Activated naive CD8-positive, alpha-beta T cell treated with anti-CD3 and anti-CD28 coated beads for 36 hours (primary cell): Measurements from ENCODE around the gene VLDLR. TPM values are rescaled to one million over a fixed set of nuclear protein-coding genes. Genes with fewer than 3 reads are reported as not detected.

Source experiments
- DNase-seq: peaks from one replicate; pipeline ENCODE4 v3.0.0; 2021
- H3K27ac Mint-ChIP-seq: one replicate; pipeline ENCODE4 v1.8.0; 2022; ENCODE audit warnings: mild to moderate bottlenecking, moderate library complexity, mixed read lengths
- H3K27me3 Mint-ChIP-seq: one replicate; pipeline ENCODE4 v1.8.0; 2022; ENCODE audit warnings: mild to moderate bottlenecking, mixed read lengths
- H3K36me3 Mint-ChIP-seq: one replicate; pipeline ENCODE4 v1.8.0; 2021; ENCODE audit warnings: mild to moderate bottlenecking, mixed read lengths
- H3K4me1 Mint-ChIP-seq: one replicate; pipeline ENCODE4 v1.8.0; 2021; ENCODE audit warnings: mixed read lengths
- H3K4me3 Mint-ChIP-seq: one replicate; pipeline ENCODE4 v1.8.0; 2022; ENCODE audit warnings: mild to moderate bottlenecking, moderate library complexity, mixed read lengths
- H3K9me3 Mint-ChIP-seq: one replicate; pipeline ENCODE4 v1.8.0; 2022; ENCODE audit warnings: mixed read lengths
- total RNA-seq, 2 experiments: library from RNA; stranded (reverse); gene quantifications; one replicate each; pipeline ENCODE4 v1.2.3, GENCODE V29; 2021

Gene VLDLR
- total RNA-seq, 2 experiments from 2014 or later: 8.7 to 9.3 TPM

DNA sequence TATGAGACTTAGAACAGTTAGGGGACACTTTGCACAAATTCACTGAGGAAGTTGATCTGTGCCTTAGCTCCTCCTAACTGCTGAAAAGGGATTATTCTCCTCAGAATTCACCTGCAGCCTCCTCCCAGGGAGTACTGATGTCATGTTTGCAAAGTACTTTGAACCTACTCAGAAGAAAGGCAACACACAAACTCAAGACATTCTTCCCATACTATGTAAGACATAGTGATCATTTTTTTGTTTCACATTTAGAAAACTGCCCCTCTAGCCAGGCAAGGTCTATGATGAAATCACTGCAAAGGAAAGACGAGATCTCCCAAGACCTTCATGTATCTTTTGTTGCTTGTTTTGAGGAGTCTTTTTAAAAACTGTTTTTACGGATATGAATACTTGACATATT, 10.6 kb upstream of the VLDLR start:
- H3K9me3 Mint-ChIP-seq: no peaks in the 10 kb centered on the region
- H3K4me3 Mint-ChIP-seq: no peak overlapping the region
- H3K27ac Mint-ChIP-seq: no peak overlapping the region
- DNase-seq: no peak
- H3K4me1 Mint-ChIP-seq: no peaks in the 10 kb centered on the region
- no peaks in the 10 kb centered on the region for H3K36me3 Mint-ChIP-seq
- H3K27me3 Mint-ChIP-seq: peaks cover 11% of the 10 kb centered on the region

DNA sequence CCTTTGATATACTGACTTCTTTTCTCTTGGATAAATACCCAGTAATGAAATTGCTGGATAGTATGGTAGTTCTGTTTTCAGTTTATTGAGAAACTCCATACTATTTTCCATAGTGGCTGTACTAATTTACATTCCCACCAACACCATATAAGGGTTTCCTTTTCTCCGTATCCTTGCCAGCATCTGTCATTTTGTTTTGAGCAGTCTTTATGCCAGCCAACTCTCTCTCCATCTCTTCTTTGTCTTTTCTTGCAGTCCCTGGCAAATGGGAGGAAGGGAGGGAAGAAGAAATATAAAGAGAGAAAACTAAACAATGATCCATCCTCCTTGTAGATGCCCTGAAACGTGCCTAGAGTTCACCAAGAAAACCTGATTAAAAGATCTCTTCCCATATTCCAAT, 9.6 kb upstream of the VLDLR start:
- peaks cover 11% of the 10 kb centered on the region for H3K27me3 Mint-ChIP-seq
- H3K4me1 Mint-ChIP-seq: no peaks in the 10 kb centered on the region
- no peak overlapping the region for H3K4me3 Mint-ChIP-seq
- H3K27ac Mint-ChIP-seq: no peak overlapping the region
- no peaks in the 10 kb centered on the region for H3K9me3 Mint-ChIP-seq
- H3K36me3 Mint-ChIP-seq: no peaks in the 10 kb centered on the region
- no peak for DNase-seq

GRCh38 chr9:2613730-2614271, 7.8 kb upstream of the VLDLR start:
- peaks cover 14% of the 10 kb centered on the region for H3K27me3 Mint-ChIP-seq
- H3K27ac Mint-ChIP-seq: no peak overlapping the region
- H3K9me3 Mint-ChIP-seq: no peaks in the 10 kb centered on the region
- H3K4me1 Mint-ChIP-seq: no peaks in the 10 kb centered on the region
- H3K4me3 Mint-ChIP-seq: no peak overlapping the region
- no peaks in the 10 kb centered on the region for H3K36me3 Mint-ChIP-seq
- DNase-seq: no peak

GRCh38 chr9:2615497-2615896, 6.1 kb upstream of the VLDLR start:
- Mint-ChIP-seq H3K4me3 (no peak overlapping the region), H3K36me3 (no peaks in the 10 kb centered on the region), H3K27ac (no peak overlapping the region), H3K27me3 (peaks cover 31% of the 10 kb centered on the region), H3K9me3 (no peaks in the 10 kb centered on the region), H3K4me1 (peaks cover 3% of the 10 kb centered on the region)
- no peak for DNase-seq

- peaks cover 39% of the 10 kb centered on the region for H3K27me3 Mint-ChIP-seq
- peaks cover 4% of the 10 kb centered on the region for H3K36me3 Mint-ChIP-seq
- no peaks in the 10 kb centered on the region for H3K9me3 Mint-ChIP-seq
- no peak overlapping the region for H3K4me3 Mint-ChIP-seq
- H3K27ac Mint-ChIP-seq: no peak overlapping the region
- H3K4me1 Mint-ChIP-seq: peaks cover 8% of the 10 kb centered on the region
- no peak for DNase-seq
These were observed 4.8 kb upstream of the VLDLR start for GRCh38 chr9:2616692-2617377.

DNA sequence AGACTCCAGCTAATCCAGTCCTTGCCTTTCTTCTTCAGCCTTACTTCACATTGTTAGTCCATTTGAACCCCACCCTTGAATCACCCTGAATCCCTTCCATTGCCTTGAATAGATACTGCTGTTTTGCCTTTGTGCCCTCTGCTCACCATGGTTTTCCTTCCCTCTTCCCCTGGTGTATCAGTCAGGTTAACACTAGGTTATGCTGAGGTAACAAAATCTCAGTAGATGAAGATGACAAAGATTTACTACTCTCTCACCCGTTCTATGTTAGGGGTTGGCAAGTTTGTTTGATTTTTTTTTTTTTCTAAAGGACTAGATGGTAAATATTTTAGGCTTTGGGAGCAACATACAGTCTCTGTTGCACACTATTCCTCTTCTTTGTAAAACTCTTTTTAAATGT, 3.3 kb upstream of the VLDLR start:
- Mint-ChIP-seq H3K36me3 (peaks cover 6% of the 10 kb centered on the region), H3K27ac (no peak overlapping the region), H3K27me3 (peaks cover 45% of the 10 kb centered on the region), H3K4me3 (no peak overlapping the region), H3K4me1 (peaks cover 11% of the 10 kb centered on the region), H3K9me3 (no peaks in the 10 kb centered on the region)
- no peak for DNase-seq

DNA sequence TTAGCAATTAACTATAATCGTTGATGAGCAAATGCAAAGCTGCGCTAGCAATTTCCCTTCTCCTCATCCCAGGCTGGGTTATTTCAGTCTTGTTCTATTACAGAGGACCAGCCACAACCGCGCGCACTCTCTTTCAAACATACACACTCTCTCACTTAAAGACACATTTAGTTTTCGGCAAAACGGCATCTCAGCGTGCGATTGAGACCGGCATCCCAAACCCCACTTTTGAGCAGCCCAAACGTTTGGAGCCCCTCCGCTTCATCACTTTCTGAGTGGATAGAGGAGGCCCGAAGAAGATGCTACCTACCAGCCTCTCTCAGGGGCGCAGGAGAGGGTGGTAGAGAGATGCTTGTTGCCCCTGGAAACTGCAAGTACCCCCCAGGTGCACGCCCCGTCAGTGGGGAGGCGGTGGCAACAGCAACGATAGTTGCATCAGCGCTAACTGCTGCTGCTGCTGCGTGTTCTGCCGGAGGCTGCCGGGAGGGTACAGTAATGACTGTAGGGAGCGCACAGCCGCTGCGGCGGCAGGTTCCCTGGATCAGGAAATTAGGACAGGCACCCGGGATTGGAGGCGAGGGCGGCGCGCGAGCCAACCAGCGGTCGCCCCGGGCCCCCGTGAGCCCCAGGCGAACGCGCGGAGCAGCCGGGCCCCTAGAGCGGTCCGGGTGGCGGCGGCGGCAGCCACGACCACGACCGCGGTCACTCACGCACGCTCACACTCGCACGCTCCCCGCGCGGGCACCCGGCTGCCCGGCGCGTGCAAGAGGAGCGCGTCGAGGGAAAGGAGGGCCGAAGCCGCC, 467 bp upstream of the VLDLR start:
- peak; percentile 79 for DNase-seq
- Mint-ChIP-seq H3K9me3 (no peaks in the 10 kb centered on the region), H3K27ac (peak overlapping the region; percentile 86), H3K27me3 (peaks cover 70% of the 10 kb centered on the region), H3K4me1 (peaks cover 11% of the 10 kb centered on the region), H3K36me3 (peaks cover 10% of the 10 kb centered on the region), H3K4me3 (peak overlapping the region; percentile 86)

GRCh38 chr9:2622461-2623287, 1.1 kb downstream of the VLDLR start:
- H3K36me3 Mint-ChIP-seq: peaks cover 10% of the 10 kb centered on the region
- peak overlapping the region; percentile 88 for H3K4me3 Mint-ChIP-seq
- peaks cover 77% of the 10 kb centered on the region for H3K27me3 Mint-ChIP-seq
- H3K4me1 Mint-ChIP-seq: peaks cover 11% of the 10 kb centered on the region
- H3K27ac Mint-ChIP-seq: peak overlapping the region; percentile 42
- no peaks in the 10 kb centered on the region for H3K9me3 Mint-ChIP-seq
- DNase-seq: peak; percentile 36

GRCh38 chr9:2623288-2624050, 1.9 kb downstream of the VLDLR start:
- H3K36me3 Mint-ChIP-seq: peaks cover 10% of the 10 kb centered on the region
- H3K27ac Mint-ChIP-seq: no peak overlapping the region
- no peaks in the 10 kb centered on the region for H3K9me3 Mint-ChIP-seq
- peak overlapping the region; percentile 88 for H3K4me3 Mint-ChIP-seq
- DNase-seq: no peak
- H3K4me1 Mint-ChIP-seq: peaks cover 11% of the 10 kb centered on the region
- H3K27me3 Mint-ChIP-seq: peaks cover 71% of the 10 kb centered on the region

DNA sequence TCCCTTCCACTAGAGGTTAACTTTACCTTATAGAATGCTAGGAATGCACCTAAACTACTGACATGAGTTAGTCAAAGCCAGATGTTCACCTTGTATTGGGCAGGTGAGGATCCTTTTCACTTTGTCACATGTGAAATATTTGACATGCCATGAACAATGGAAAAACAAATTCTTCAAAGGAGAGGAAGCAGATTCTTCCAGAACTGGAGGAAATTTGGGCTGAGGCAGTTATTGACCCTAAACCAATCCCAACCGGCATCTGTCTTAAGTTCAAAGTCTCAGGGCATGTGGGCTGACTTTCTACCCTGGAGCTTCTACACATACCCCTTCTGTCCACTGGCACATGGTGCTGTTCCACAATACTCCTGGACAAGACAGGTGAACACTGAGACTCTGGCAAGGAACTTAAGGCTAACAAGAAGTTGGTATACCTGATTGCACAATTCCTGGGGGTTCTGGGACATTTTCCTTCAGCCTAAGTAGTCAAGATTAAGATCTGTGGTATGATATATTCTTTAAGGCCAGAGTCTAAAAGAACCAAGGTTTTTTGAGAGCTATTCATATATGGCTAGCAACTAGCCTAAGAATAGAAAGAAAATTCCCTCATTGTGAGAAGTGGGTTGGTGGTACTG, 2.6 kb downstream of the VLDLR start:
- no peak for DNase-seq
- Mint-ChIP-seq H3K9me3 (no peaks in the 10 kb centered on the region), H3K36me3 (peaks cover 10% of the 10 kb centered on the region), H3K4me3 (no peak overlapping the region), H3K27me3 (peaks cover 64% of the 10 kb centered on the region), H3K27ac (no peak overlapping the region), H3K4me1 (peaks cover 11% of the 10 kb centered on the region)

- peaks cover 10% of the 10 kb centered on the region for H3K36me3 Mint-ChIP-seq
- peaks cover 9% of the 10 kb centered on the region for H3K4me1 Mint-ChIP-seq
- DNase-seq: no peak
- no peak overlapping the region for H3K4me3 Mint-ChIP-seq
- no peak overlapping the region for H3K27ac Mint-ChIP-seq
- H3K9me3 Mint-ChIP-seq: no peaks in the 10 kb centered on the region
- H3K27me3 Mint-ChIP-seq: peaks cover 51% of the 10 kb centered on the region
These were observed 3.8 kb downstream of the VLDLR start for GRCh38 chr9:2625427-2625826.

- H3K27me3 Mint-ChIP-seq: peaks cover 28% of the 10 kb centered on the region
These were observed 7.3 kb downstream of the VLDLR start for GRCh38 chr9:2628919-2629318.

DNA sequence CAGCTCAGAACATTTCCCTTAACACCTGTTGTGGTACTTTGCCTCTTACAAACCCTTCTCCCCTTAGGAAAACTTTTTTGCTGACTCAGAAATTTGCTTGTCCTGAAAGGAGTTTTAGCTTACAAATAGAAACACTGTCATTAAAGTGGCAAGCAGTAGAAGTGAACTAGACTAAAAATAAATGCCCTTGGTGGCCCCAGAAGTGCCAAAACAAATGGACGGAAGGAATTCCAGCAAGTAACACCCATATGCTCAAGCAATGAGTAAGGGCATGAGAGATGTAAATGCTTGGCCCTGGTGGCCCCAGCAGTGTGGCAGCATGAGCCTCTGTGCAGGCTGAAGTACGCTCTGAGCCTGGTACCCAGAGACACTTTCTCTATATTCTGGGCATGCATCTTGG, 8.6 kb downstream of the VLDLR start:
- DNase-seq: no peak
- H3K9me3 Mint-ChIP-seq: no peaks in the 10 kb centered on the region
- no peak overlapping the region for H3K27ac Mint-ChIP-seq
- no peaks in the 10 kb centered on the region for H3K4me1 Mint-ChIP-seq
- H3K4me3 Mint-ChIP-seq: no peak overlapping the region
- no peaks in the 10 kb centered on the region for H3K36me3 Mint-ChIP-seq
- H3K27me3 Mint-ChIP-seq: peaks cover 15% of the 10 kb centered on the region

More at GRCh38 chr9:2628919-2629318, 7.3 kb downstream of the VLDLR start:
- Mint-ChIP-seq H3K4me3 (no peak overlapping the region), H3K27ac (no peak overlapping the region), H3K4me1 (no peaks in the 10 kb centered on the region), H3K36me3 (peaks cover 1% of the 10 kb centered on the region), H3K9me3 (no peaks in the 10 kb centered on the region)
- no peak for DNase-seq

GRCh38 chr9:2631263-2631662, 9.7 kb downstream of the VLDLR start:
- H3K36me3 Mint-ChIP-seq: peaks cover 4% of the 10 kb centered on the region
- no peak for DNase-seq
- H3K27ac Mint-ChIP-seq: no peak overlapping the region
- H3K9me3 Mint-ChIP-seq: no peaks in the 10 kb centered on the region
- H3K27me3 Mint-ChIP-seq: peaks cover 5% of the 10 kb centered on the region
- H3K4me3 Mint-ChIP-seq: no peak overlapping the region
- no peaks in the 10 kb centered on the region for H3K4me1 Mint-ChIP-seq
